ENCODE measurements around the gene MS4A10. TPM values are rescaled to one million over a fixed set of nuclear protein-coding genes. Genes with fewer than 3 reads are reported as not detected.

Gene MS4A10
- total and polyA plus RNA-seq, 4 donors, result not detected

GRCh38 chr11:60797846-60798630, 12.9 kb downstream of the MS4A10 start:
- H3K36me3 ChIP-seq (ENCODE audit: control insufficient read depth in 4 of 4, insufficient read depth in 3 of 4, low read depth in 1 of 4, low read length in 3 of 4), result no peaks in the 10 kb centered on the region
- no peak overlapping the region for H3K4me3 ChIP-seq (ENCODE audit: low read depth in 1 of 3, low read length in 3 of 3)
- DNase-seq (ENCODE audit: low spot score), result no peak
- no peaks in the 10 kb centered on the region for H3K27me3 ChIP-seq (ENCODE audit: control insufficient read depth in 4 of 4, insufficient read depth in 4 of 4, low read length in 3 of 4)
- 83% methylated on average over 17 of the region's 17 CpGs for WGBS
- TF ChIP-seq REST (IDR thresholded peaks at IDR 0.05) (no peak), MAX (IDR thresholded peaks at IDR 0.05) (no peak), YY1 (IDR thresholded peaks at IDR 0.05) (no peak), NR2F2 (IDR thresholded peaks at IDR 0.05) (no peak), ATF3 (IDR thresholded peaks at IDR 0.05) (no peak), FOXA1 (IDR thresholded peaks at IDR 0.05) (no peak), ZBTB33 (IDR thresholded peaks at IDR 0.05) (no peak), CTCF (IDR thresholded peaks at IDR 0.05; ENCODE audit: low read depth, low read length, missing input control) (no peak), GABPA (IDR thresholded peaks at IDR 0.05 in 1 of 2, conservative IDR thresholded peaks at IDR 0.05 in 1 of 2) (no peak), JUND (IDR thresholded peaks at IDR 0.05) (no peak), SP1 (IDR thresholded peaks at IDR 0.05) (no peak), RXRA (IDR thresholded peaks at IDR 0.05) (no peak), EGR1 (IDR thresholded peaks at IDR 0.05; ENCODE audit: low read depth in 2 of 2) (no peak), RAD21 (IDR thresholded peaks at IDR 0.05) (no peak), FOXA2 (IDR thresholded peaks at IDR 0.05) (no peak)
- H3K9ac ChIP-seq (ENCODE audit: low read depth in 1 of 2, low read length in 2 of 2), result no peak overlapping the region
- no peaks in the 10 kb centered on the region for H3K9me3 ChIP-seq (ENCODE audit: control insufficient read depth in 4 of 4, low read length in 3 of 4)
- H3K4me1 ChIP-seq (ENCODE audit: control insufficient read depth in 4 of 4, insufficient read depth in 4 of 4, low read length in 3 of 4), result no peaks in the 10 kb centered on the region
- no peak overlapping the region for H3K27ac ChIP-seq (ENCODE audit: low read depth in 1 of 2, low read length in 2 of 2)
